H9 (cell line): ENCODE results near the gene CDK14. TPM values are rescaled to one million over a fixed set of nuclear protein-coding genes. Genes with fewer than 3 reads are reported as not detected.

Experiments
- DNase-seq: peaks from one replicate; pipeline ENCODE4 v3.0.0-alpha.2; 2017
- H2AFZ ChIP-seq: one replicate; pipeline ENCODE4 v1.6.1; 2013; ENCODE audit warnings: mild to moderate bottlenecking, low read length, control low read depth, moderate library complexity
- H2AK5ac ChIP-seq: 2 replicates; pipeline ENCODE4 v1.6.1; 2013; ENCODE audit warnings: low read length, control low read depth, mixed read lengths; ENCODE audit not compliant: insufficient read length
- H2BK120ac ChIP-seq: one replicate; pipeline ENCODE4 v1.6.1; 2013; ENCODE audit warnings: low read depth, mild to moderate bottlenecking, low read length, control low read depth, inconsistent platforms; ENCODE audit not compliant: poor library complexity, severe bottlenecking
- H2BK12ac ChIP-seq: 2 replicates; pipeline ENCODE4 v1.6.1; 2013; ENCODE audit warnings: low read length, control low read depth, mixed read lengths, low read depth; ENCODE audit not compliant: insufficient read length
- H2BK15ac ChIP-seq: 2 replicates; pipeline ENCODE4 v1.6.1; 2013; ENCODE audit warnings: low read depth, low read length, control low read depth
- H2BK20ac ChIP-seq: one replicate; pipeline ENCODE4 v1.6.1; 2013; ENCODE audit warnings: low read depth, mild to moderate bottlenecking, low read length, control low read depth, inconsistent platforms; ENCODE audit not compliant: poor library complexity, severe bottlenecking
- H2BK5ac ChIP-seq: 2 replicates; pipeline ENCODE4 v1.6.1; 2013; ENCODE audit warnings: low read length, control low read depth, mixed read lengths; ENCODE audit not compliant: insufficient read length
- H3K14ac ChIP-seq: 2 replicates; pipeline ENCODE4 v1.6.1; 2013; ENCODE audit warnings: low read length, control low read depth; ENCODE audit not compliant: insufficient read depth
- H3K18ac ChIP-seq: 2 replicates; pipeline ENCODE4 v1.6.1; 2013; ENCODE audit warnings: low read depth, mild to moderate bottlenecking, mixed read lengths, low read length, control low read depth; ENCODE audit not compliant: insufficient read length
- H3K23ac ChIP-seq: 2 replicates; pipeline ENCODE4 v1.6.1; 2013; ENCODE audit warnings: low read length, control low read depth, mixed read lengths, low read depth; ENCODE audit not compliant: insufficient read length
- H3K23me2 ChIP-seq: 2 replicates; pipeline ENCODE4 v1.6.1; 2013; ENCODE audit warnings: low read depth, mild to moderate bottlenecking, mixed read lengths, low read length, control low read depth; ENCODE audit not compliant: insufficient read length, poor library complexity, severe bottlenecking
- H3K27ac ChIP-seq: 2 replicates; pipeline ENCODE4 v1.5.1; 2013; ENCODE audit warnings: low read length, control low read depth, mixed read lengths, low read depth; ENCODE audit not compliant: insufficient read length
- H3K27me3 ChIP-seq: 2 replicates; pipeline ENCODE4 v1.6.1; 2013; ENCODE audit warnings: low read length, control low read depth, inconsistent platforms; ENCODE audit not compliant: insufficient read depth
- H3K4ac ChIP-seq: 2 replicates; pipeline ENCODE4 v1.6.1; 2013; ENCODE audit warnings: low read depth, mild to moderate bottlenecking, control low read depth, inconsistent platforms, low read length, moderate library complexity
- H3K4me1 ChIP-seq: 2 replicates; pipeline ENCODE4 v1.6.1; 2013; ENCODE audit warnings: low read length, control low read depth, inconsistent platforms; ENCODE audit not compliant: insufficient read depth
- H3K4me2 ChIP-seq: 2 replicates; pipeline ENCODE4 v1.6.1; 2013; ENCODE audit warnings: low read length, control low read depth, mixed read lengths; ENCODE audit not compliant: insufficient read length, insufficient read depth
- H3K56ac ChIP-seq: 2 replicates; pipeline ENCODE4 v1.6.1; 2013; ENCODE audit warnings: low read depth, mild to moderate bottlenecking, mixed read lengths, low read length, control low read depth; ENCODE audit not compliant: insufficient read length
- H3K79me1 ChIP-seq: 2 replicates; pipeline ENCODE4 v1.6.1; 2013; ENCODE audit warnings: low read depth, mild to moderate bottlenecking, moderate library complexity, low read length, control low read depth, inconsistent platforms; ENCODE audit not compliant: insufficient read depth, poor library complexity, severe bottlenecking
- H3K79me2 ChIP-seq: 2 replicates; pipeline ENCODE4 v1.6.1; 2013; ENCODE audit warnings: low read length, control low read depth, inconsistent platforms; ENCODE audit not compliant: insufficient read depth
- H3K9ac ChIP-seq: 2 replicates; pipeline ENCODE4 v1.6.1; 2013; ENCODE audit warnings: low read length, control low read depth, mixed read lengths; ENCODE audit not compliant: insufficient read length; ENCODE audit errors: extremely low read depth
- H3K9me3 ChIP-seq: one replicate; pipeline ENCODE4 v1.6.1; 2013; ENCODE audit warnings: low read depth, low read length, inconsistent platforms; ENCODE audit not compliant: control insufficient read depth
- H3T11ph ChIP-seq: one replicate; pipeline ENCODE4 v1.6.1; 2013; ENCODE audit warnings: mild to moderate bottlenecking, low read length, control low read depth, inconsistent platforms
- H4K20me1 ChIP-seq: one replicate; pipeline ENCODE4 v1.6.1; 2013; ENCODE audit not compliant: control insufficient read depth, insufficient read length, insufficient read depth
- H4K5ac ChIP-seq: 2 replicates; pipeline ENCODE4 v1.6.1; 2013; ENCODE audit warnings: low read depth, mild to moderate bottlenecking, mixed read lengths, low read length, control low read depth; ENCODE audit not compliant: insufficient read length
- H4K8ac ChIP-seq: replicated peaks from 2 replicates; pipeline ENCODE4 v1.6.1; 2013; ENCODE audit warnings: low read length, control low read depth, mixed read lengths, low read depth; ENCODE audit not compliant: insufficient read length
- H4K91ac ChIP-seq: 2 replicates; pipeline ENCODE4 v1.6.1; 2013; ENCODE audit warnings: low read depth, mild to moderate bottlenecking, moderate library complexity, mixed read lengths, low read length, control low read depth; ENCODE audit not compliant: insufficient read length
- H3K27ac Mint-ChIP-seq, 3 experiments: 2 replicates in 2 of 3; 3 replicates in 1 of 3; pipeline ENCODE4 v1.8.0; 2020 to 2021; ENCODE audit warnings: mixed read lengths in 3 of 3, mild to moderate bottlenecking in 1 of 3, moderate library complexity in 1 of 3
- H3K27me3 Mint-ChIP-seq: 2 replicates; pipeline ENCODE4 v1.8.0; 2021; ENCODE audit warnings: low read depth, mild to moderate bottlenecking, moderate library complexity, mixed read lengths
- H3K36me3 Mint-ChIP-seq, 3 experiments: 2 replicates in 2 of 3; 3 replicates in 1 of 3; pipeline ENCODE4 v1.8.0; 2020 to 2021; ENCODE audit warnings: low read depth in 3 of 3, mixed read lengths in 3 of 3; ENCODE audit not compliant: insufficient read depth in 1 of 3
- H3K4me1 Mint-ChIP-seq, 2 experiments: 2 replicates each; pipeline ENCODE4 v1.8.0; 2020; ENCODE audit warnings: mixed read lengths in 2 of 2
- H3K4me3 Mint-ChIP-seq, 2 experiments: 2 replicates in 1 of 2; 3 replicates in 1 of 2; pipeline ENCODE4 v1.8.0; 2020 to 2021; ENCODE audit warnings: mild to moderate bottlenecking in 2 of 2, mixed read lengths in 2 of 2, moderate library complexity in 1 of 2
- H3K9me3 Mint-ChIP-seq, 2 experiments: 2 replicates in 1 of 2; 3 replicates in 1 of 2; pipeline ENCODE4 v1.8.0; 2020; ENCODE audit warnings: mild to moderate bottlenecking in 2 of 2, mixed read lengths in 2 of 2, moderate library complexity in 1 of 2
- WGBS: extraction: QIAGEN DNeasy Blood & Tissue Kit; methylation state at CpG from one replicate; pipeline ENCODE4 v1.1.7; 2013; ENCODE audit warnings: missing lambda C conversion rate, low lambda C conversion rate, mixed read lengths; ENCODE audit not compliant: insufficient read length; ENCODE audit errors: extremely low coverage; 5-methylcytosine and 5-hydroxymethylcytosine counted together
- total RNA-seq: library from RNA; stranded (reverse); gene quantifications from 2 replicates; pipeline ENCODE4 v1.2.1, GENCODE V29; 2021
- TF ChIP-seq, protein P1 (sequence below): fragments of 200-600 bp; sonication (generic); conservative IDR thresholded peaks from 3 replicates; pipeline ENCODE4 v1.8.0; 2021; ENCODE audit warnings: antibody characterized with exemption, mild to moderate bottlenecking

CDK14 gene
- total RNA-seq, 1 experiment from 2014 or later, result 23.9 TPM

DNA sequence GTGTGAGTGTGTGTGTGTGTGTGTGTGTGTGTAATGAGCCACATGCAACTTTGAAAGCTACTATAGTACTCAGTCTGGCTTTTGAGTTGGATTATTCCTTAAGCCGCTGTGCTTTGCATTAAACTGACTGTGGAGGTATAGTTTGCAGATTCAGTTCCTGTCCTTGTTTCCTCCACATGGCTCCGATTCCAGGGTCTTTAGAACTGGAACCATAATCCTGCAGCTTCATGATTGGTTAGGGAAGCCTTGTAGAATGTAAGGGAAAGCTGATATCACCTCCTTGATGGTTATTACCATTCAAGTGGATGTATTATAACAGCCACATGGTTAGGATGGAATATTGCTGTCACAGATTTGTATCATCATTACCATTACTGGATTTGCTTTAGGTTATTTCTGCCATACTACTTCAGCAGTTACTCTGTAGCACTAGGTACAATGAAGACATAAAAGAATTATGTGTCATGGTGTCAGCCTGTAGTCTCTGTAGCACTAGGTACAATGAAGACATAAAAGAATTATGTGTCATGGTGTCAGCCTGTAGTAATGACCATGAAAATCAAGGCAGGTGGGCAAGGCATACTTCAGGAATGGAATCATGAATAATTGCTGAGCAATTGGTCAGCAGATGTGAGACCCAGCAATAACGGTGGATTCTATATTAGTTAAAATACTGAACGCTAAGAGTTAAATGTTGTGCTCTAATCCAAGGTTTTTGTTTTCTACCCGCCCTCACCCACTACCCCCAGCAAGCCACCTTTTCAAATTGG, 393.1 kb downstream of the CDK14 start:
- H3K14ac ChIP-seq, result no peak overlapping the region
- Mint-ChIP-seq H3K27ac (no peak overlapping the region; a peak in 1 of 7 replicates), H3K9me3 (no peaks in the 10 kb centered on the region), H3K27me3 (no peaks in the 10 kb centered on the region), H3K4me1 (no peaks in the 10 kb centered on the region), H3K4me3 (no peak overlapping the region), H3K36me3 (peaks cover 0 to 2% (median 0%) of the 10 kb centered on the region in 3 experiments; a peak in 2 of 7 replicates)
- H3K23ac ChIP-seq, result no peak overlapping the region
- no peaks in the 10 kb centered on the region for H3K79me2 ChIP-seq
- H3K9ac ChIP-seq, result no peak overlapping the region
- H2AK5ac ChIP-seq, result no peak overlapping the region
- no peak overlapping the region for H2BK5ac ChIP-seq
- H3K56ac ChIP-seq, result no peak overlapping the region
- H4K5ac ChIP-seq, result no peak overlapping the region
- no peak overlapping the region for H4K8ac ChIP-seq
- H3T11ph ChIP-seq, result no peak overlapping the region
- no peak overlapping the region for H2BK12ac ChIP-seq
- H3K4ac ChIP-seq, result no peak overlapping the region
- no peak overlapping the region for H2BK20ac ChIP-seq
- H3K18ac ChIP-seq, result no peak overlapping the region
- H3K27me3 ChIP-seq, result no peaks in the 10 kb centered on the region
- no peaks in the 10 kb centered on the region for H3K4me1 ChIP-seq
- no peak for DNase-seq
- H4K20me1 ChIP-seq, result no peaks in the 10 kb centered on the region
- no peaks in the 10 kb centered on the region for H3K23me2 ChIP-seq
- H2AFZ ChIP-seq, result no peak overlapping the region
- H3K4me2 ChIP-seq, result no peak overlapping the region
- no peaks in the 10 kb centered on the region for H3K79me1 ChIP-seq
- H4K91ac ChIP-seq, result no peak overlapping the region
- WGBS, result no CpG with 5 or more reads among the region's 5 CpGs
- H3K9me3 ChIP-seq, result no peaks in the 10 kb centered on the region
- no peak overlapping the region for H3K27ac ChIP-seq
- TF ChIP-seq, protein P1, sequence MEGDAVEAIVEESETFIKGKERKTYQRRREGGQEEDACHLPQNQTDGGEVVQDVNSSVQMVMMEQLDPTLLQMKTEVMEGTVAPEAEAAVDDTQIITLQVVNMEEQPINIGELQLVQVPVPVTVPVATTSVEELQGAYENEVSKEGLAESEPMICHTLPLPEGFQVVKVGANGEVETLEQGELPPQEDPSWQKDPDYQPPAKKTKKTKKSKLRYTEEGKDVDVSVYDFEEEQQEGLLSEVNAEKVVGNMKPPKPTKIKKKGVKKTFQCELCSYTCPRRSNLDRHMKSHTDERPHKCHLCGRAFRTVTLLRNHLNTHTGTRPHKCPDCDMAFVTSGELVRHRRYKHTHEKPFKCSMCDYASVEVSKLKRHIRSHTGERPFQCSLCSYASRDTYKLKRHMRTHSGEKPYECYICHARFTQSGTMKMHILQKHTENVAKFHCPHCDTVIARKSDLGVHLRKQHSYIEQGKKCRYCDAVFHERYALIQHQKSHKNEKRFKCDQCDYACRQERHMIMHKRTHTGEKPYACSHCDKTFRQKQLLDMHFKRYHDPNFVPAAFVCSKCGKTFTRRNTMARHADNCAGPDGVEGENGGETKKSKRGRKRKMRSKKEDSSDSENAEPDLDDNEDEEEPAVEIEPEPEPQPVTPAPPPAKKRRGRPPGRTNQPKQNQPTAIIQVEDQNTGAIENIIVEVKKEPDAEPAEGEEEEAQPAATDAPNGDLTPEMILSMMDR, result no peak
- H2BK120ac ChIP-seq, result no peak overlapping the region
- H2BK15ac ChIP-seq, result no peak overlapping the region
